Stimulated activated CD8-positive, alpha-beta memory T cell treated with anti-CD3 and anti-CD28 coated beads, Interleukin-15, amount 100 ng/mL, for 1 hour (primary cell): ENCODE measurements around the gene CDC42BPG.

Source experiments
- DNase-seq: peaks from one replicate; pipeline ENCODE4 v3.0.0-alpha.2; 2020; ENCODE audit warnings: low read depth

The CDC42BPG gene, protein sequence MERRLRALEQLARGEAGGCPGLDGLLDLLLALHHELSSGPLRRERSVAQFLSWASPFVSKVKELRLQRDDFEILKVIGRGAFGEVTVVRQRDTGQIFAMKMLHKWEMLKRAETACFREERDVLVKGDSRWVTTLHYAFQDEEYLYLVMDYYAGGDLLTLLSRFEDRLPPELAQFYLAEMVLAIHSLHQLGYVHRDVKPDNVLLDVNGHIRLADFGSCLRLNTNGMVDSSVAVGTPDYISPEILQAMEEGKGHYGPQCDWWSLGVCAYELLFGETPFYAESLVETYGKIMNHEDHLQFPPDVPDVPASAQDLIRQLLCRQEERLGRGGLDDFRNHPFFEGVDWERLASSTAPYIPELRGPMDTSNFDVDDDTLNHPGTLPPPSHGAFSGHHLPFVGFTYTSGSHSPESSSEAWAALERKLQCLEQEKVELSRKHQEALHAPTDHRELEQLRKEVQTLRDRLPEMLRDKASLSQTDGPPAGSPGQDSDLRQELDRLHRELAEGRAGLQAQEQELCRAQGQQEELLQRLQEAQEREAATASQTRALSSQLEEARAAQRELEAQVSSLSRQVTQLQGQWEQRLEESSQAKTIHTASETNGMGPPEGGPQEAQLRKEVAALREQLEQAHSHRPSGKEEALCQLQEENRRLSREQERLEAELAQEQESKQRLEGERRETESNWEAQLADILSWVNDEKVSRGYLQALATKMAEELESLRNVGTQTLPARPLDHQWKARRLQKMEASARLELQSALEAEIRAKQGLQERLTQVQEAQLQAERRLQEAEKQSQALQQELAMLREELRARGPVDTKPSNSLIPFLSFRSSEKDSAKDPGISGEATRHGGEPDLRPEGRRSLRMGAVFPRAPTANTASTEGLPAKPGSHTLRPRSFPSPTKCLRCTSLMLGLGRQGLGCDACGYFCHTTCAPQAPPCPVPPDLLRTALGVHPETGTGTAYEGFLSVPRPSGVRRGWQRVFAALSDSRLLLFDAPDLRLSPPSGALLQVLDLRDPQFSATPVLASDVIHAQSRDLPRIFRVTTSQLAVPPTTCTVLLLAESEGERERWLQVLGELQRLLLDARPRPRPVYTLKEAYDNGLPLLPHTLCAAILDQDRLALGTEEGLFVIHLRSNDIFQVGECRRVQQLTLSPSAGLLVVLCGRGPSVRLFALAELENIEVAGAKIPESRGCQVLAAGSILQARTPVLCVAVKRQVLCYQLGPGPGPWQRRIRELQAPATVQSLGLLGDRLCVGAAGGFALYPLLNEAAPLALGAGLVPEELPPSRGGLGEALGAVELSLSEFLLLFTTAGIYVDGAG (N-terminal part only)

DNA sequence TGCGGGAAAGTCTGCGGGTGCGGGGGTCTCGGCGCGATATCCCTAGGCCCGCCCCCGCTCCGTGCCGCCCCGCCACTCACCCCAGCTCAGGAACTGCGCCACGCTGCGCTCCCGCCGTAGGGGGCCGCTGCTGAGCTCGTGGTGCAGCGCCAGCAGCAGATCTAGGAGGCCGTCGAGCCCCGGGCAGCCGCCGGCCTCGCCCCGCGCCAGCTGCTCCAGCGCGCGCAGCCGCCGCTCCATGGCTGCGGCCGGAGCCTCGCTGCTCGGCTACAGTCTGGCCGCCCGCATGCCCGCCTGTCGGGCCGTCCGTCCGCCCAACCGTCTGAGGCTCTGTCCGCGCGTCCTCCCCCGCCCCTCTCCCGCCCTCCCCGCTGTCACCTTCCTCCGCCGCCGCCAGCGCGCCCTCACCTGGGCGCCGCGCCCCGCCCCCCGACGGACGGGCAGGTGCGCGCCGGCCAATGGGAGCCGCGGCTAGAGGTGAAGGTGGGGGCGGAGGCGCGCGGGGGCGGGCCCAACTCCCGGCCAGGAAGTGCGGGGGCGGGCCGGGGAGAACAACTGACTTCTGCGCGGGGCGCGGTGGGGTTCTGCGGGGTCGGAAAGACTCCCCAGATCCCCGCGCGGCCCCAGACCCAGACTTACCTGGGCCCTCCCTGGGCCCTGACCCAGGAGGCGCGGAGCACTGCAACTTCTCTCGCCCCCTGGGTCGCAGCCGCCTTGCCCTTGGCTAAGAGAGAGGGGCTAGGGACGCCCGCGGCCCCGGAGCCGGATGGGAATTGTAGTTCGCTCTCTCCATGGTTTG lies at the start of gene CDC42BPG:
TSS of gene CDC42BPG (minus strand) at position 324 of the 799 bp plus-strand sequence. CDS start at position 240, 84 bp downstream.
- no peak for DNase-seq

DNA sequence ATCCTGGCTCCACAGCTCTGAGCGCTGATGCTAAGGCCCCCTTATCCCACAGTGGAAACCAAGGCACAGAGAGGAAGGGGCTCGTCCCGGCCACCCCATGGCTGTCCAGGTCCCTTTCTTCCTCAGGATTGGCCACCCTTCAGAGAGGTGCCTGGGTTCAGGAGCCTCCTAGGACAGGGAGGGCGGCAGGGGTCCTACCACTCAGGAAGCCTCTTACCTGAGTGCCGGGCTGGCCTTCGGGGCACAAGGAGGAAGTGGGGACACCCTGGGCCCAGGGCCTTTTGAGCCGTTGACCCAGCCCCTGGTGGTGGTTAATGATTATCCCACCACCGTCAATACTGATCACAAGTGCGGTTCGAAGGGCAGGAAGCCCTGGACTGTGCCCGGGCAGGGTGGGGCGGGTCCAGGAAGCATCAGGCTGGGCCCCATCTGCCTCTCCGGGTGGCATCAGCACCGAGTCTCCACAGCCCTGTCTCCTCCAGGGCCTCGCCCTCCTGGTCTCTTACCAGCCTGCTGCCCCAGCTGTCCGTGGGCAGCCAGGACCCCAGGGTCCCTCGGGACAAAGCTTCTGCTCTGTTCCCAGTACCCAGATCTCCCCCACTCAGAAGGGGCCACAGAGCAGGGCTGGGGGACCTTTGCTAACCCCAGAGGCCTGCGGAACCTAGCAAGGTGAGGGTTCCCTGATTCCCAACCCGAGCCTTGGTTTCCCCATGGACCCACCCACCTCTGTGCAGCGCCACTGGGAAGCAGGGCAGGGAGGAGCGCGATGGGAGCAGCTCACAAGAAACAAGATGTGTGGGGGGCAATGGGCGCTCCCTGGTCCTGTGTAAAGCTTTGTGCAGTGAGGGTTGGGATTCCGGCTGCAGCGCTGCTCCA lies 49.0 kb upstream of the CDC42BPG start:
- no peak for DNase-seq

DNA sequence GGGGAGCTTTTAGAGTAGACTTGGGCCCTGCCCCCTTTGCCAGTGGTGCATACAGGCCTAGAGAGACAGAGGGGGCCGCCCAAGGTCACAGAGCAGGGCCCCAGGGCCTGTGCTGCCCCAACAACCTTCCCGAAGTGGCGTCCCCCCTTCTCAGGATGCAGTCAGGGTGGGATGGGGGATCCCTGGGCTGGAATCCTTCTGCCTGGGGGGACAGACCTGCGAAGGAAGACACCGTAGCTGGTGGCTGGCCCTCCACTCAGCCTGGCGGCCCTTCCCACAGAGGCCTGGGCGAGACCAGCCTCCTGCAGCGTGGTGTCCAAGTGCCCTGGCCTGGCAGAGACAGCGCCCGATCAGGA lies 48.4 kb upstream of the CDC42BPG start:
- no peak for DNase-seq

DNA sequence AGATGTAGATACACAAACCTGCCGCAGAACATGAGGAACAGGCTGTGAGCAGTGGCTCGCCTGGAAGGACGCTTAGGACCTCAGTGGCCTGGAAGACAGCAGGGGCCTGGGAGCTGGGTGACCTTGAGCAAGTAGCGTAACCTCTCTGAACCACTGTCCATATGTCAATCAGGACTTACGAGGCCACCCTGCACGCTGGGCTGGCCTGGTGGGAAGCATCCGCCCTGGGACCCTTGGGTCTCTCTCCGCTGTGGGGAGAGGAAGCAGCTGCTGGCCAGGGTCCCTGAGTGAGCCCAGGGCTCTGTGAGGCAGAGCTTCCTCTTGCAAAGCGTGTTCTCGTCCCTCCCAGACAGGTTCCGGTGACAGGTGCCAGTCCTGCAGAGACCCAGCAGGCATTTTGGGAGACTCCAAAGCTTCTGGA lies 48.0 kb upstream of the CDC42BPG start:
- no peak for DNase-seq

DNA sequence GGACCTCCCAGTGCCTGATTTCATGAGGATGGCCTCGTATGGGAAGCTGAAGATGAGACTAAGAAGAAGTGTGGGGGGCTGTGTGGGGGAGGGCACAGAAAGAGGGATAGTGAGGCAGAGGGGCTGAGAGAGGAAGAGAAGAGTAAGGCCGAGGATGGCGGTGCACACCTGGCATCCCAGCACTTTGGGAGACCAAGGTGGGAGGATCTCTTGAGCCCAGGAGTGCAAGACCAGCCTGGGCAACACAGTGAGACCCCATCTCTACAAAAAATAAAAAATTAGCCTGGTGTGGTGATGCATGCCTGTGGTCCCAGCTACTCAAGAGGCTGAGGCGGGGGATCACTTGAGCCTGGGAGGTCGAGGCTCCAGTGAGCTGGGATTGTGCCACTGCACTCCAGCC lies 47.4 kb upstream of the CDC42BPG start:
- DNase-seq: no peak

DNA sequence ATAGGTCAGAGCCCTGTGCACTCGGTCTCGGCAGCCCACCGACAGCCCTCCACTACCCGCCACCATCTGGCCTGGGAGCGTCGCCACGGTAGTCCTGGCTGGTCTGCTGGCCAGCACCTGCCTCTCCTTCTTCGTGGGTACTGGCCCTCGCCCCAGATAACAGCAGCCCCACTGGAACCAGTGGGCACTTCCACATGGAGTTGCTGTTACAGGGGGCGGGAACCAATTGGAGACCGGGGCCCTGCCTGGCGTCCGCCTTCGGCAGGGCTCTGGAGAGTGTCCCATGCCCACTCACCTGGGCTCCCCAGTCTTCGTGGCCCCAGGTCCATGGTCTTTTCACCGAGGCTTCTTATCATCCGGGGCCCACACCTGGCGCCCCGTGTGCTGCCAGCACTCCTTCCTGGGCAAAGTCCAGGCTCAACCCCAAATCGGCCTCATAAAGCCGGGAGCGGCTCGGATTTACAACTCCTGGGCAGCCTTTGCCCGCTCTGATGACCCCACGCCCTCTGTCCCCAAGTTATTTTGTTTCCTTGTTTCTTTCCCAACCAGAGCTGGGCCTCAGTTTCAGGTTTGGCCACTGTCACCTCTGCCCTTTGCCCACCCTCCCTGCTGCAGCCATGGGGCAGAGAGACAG lies 46.9 kb upstream of the CDC42BPG start:
- no peak for DNase-seq

DNA sequence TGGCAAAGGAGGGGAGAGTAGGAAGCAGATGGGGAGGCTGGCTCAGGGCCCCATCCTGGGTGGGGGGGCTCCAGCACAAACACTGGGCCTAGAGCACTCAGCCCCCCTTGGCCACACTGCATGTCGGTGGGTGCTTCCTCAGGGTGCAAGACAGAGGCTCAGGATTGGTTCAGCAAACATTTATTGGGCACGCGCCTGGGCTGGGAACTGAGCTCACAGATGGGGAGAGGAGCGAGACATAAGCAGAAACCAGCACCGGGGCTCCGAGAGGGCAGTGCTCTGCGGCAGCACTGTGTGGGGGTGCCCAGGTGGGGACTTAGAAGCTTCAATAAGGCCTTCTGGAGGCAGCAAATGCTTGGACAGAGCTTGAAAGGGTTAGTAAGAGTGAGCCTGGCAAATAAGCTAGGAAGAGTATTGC lies 46.1 kb upstream of the CDC42BPG start:
- no peak for DNase-seq

DNA sequence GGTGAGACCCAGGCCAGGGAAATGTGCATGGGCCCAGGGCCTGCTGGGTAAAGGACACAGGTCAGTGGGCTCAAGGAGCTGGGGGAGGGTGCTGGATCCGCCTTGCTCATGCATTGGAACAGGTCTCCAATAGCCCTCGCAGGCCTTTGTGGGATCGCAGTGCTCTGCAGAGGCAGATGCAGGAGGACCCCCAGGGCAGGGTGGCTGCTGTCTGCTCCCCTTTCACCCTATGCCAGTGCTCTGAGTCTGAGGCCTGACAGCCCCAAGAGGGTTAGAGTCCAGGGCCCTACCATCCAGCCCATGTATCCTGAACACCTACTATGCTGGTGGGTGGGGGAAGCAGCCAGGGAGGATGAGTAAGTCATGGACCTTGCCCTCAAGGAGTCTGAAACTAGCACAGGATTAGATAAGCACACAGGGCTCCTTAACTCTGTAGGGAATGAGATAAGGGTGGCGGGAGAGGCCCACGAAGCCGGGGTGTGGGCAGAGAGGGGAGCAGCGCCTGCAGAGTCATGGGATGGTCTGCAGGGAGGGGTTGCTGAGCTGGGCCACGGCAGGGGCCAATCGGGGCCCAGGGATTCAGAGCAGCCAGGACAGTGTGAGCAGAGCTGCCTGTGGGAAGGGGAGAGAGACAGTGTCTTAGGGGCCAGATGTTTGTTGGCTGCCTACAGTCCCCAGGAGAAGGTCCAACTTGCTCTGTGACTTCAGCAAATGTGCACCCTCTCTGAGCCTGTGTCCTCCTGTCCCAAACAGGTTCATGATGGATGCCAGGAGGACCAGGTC lies 44.5 kb upstream of the CDC42BPG start:
- no peak for DNase-seq

DNA sequence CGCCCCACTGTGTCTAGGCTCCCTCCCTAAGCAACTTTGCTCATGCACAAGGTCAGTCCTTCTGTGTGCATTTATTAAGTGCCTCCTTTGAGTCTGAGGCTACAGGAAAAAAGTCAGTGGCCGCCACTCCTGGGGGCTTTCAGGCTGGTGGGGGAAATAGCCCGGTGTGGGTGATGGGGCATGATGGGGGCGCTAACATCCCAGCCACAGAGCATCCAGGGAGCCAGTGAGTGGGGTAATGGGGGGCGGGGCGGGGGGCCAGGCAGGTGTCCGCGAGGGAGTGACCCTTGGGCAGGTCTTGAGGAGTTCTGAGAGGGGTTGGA lies 43.9 kb upstream of the CDC42BPG start:
- no peak for DNase-seq

DNA sequence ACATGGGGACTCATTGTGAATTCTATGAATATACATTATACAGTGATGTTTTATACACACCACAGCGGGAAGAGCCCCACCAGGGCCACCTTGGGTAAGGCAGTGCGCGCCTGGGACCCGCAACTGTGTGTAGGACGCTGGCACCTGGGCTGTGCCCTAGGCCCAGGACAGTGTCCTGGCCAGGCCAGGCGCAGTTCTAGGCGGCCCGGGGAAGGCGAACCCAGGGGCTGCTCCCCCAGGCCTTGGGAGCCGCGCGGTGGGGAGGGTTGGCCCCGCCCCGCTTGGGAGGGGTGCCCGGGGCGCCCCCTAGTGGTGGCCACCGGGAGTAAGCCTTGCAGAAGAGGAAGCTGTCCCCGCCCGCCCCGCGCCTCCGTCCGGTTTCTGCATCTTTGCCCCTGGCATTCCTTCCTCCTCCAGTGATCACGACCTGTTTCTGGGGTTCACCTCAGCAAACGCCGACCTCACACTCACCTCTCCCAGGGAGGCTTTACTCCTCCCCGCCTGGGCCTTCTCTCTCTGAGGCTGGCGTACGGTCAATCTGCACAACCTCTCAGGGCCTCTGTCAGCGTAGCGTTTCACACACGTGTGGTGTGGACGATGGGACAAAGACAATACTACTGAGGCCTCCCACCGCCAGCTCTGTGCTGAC lies 43.4 kb upstream of the CDC42BPG start:
- DNase-seq: peak; percentile 66

DNA sequence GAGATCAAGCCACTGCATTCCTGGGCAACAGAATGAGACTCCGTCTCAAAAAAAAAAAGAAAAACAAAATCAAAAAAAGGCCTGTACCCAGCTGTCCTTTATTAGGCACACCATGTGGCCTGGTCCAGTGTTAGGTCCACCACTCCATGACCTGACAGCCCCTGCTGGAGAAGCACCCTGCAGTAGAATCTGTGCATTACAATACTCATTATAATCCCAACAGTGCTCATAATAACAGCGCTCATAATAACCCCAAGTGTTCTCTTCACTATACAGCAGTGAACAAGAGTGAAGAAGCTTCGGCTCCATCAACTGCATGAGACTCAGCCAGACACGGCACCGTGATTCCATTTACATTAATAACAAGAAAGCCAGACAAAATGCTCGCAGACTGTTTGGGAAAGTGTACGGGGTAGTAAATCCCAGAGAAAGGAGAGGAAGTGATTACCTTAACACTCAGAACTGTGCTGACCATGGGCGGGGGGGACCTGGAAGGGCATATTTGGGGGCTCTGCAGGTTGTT lies 42.8 kb upstream of the CDC42BPG start:
- no peak for DNase-seq

DNA sequence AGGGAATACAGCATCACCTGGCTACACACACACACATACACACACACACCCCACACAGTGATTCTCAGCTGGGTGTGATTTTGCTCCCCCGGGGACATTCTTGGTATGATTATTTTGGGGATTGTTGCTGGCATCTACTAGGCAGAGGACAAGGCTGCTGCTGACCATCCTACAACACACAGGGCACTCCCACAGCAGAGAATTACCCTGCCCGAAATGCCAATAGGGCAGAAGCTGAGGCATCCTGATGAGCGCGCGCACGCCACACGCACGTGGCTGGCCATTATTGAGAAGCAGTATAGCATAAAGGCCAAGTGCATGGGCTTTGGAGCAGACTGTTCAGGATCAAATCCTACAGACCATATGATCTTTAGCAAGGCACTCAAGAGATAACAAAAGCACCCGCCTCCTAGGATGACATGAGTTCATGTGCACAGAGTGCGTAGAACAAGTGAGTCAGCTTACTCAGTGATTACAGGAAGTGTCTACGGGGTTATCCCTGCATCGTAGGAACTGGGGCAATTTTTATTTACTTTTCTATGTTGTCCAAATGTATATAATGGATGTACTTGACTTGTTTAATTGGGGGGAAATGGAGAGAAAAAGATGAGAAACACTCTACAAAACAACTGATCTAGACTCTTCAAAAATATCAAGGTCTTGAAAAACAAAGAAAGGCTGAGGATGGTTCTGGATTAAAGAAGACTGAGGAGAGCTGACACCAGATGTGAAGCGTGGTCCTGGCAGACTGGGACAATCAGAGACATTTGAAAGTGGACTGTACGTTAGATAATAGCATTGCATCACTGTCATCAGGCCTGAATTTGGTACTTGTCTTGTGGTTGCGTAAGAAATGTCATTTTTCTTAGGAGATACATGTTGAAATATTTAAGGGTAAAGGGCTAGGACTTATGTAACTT lies 41.2 kb upstream of the CDC42BPG start:
- DNase-seq: no peak

DNA sequence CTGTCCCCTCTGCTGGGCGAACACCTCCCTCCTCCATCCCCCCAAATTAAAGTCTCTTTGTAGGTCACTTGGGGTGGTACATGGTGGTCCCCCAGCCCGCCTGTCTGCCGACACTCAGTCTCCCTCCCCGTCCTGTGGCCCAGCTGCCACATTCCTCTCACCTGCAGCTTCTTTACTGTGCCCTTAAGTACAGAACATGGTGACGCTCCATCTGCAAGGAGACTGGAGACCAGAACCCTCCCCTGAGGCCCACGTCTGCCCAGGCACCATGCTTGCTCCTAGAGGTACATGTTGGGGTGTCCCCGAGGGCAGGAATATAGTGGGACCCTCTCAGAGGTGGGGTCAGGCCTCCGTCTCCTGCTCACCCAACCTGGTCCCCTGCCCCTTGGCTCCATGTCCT lies 39.6 kb upstream of the CDC42BPG start:
- DNase-seq: no peak

DNA sequence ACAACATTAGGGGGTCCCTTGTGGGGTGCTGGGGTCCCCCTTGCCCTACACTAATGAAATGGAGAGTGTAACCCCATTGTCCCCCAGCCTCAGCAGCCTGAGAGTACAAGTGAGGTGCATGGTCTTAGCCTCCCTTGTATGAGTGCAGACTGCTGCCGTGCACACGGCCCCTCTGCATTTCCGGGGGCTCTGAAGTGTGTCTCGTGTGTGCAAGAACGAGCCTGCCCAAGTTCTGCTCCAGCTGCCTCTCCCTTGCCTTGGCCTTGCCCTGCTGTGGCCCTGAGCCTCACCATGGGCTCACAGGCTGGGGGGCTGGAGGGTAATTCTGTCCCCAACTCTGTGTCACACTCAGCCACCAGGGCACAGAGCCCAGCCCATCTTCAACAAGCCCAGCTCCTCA lies 39.1 kb upstream of the CDC42BPG start:
- DNase-seq: no peak

DNA sequence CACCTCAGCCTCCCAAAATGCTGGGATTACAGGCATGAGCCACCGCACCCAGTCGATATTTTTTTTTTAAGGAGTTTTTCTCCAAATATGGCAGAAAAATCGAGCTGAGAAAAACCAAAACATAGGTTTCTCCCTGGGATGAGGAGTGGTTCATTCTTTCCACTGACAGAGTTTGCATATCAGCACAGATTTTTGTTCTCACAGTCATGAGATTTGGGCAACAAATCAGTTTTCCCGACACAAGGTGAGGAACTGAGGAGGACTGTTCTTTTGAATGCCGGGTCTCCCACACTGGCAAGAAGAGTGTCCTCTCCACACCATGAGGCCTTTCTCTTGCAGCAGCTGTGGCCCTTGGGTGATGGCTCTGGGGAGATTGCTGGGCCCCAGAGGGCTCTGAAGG lies 37.8 kb upstream of the CDC42BPG start:
- no peak for DNase-seq

DNA sequence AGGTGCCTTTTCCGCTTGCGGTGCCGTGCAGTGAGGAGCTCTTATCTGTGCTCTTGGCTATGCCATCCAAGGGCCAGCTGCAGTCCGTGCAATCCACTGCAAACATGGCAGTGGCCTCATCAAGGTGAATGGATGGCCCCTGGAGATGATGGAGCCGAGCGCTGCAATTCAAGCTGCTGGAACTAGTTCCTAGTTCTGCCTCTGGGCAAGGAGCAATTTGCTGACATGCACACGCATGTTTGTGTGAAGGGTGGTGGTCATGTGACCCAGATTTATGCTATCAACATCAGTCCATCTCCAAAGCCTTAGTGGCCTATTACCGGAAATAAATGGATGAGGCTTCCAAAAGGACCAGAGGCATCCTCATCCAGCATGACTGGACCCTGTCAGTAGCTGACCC lies 37.0 kb upstream of the CDC42BPG start:
- DNase-seq: no peak

DNA sequence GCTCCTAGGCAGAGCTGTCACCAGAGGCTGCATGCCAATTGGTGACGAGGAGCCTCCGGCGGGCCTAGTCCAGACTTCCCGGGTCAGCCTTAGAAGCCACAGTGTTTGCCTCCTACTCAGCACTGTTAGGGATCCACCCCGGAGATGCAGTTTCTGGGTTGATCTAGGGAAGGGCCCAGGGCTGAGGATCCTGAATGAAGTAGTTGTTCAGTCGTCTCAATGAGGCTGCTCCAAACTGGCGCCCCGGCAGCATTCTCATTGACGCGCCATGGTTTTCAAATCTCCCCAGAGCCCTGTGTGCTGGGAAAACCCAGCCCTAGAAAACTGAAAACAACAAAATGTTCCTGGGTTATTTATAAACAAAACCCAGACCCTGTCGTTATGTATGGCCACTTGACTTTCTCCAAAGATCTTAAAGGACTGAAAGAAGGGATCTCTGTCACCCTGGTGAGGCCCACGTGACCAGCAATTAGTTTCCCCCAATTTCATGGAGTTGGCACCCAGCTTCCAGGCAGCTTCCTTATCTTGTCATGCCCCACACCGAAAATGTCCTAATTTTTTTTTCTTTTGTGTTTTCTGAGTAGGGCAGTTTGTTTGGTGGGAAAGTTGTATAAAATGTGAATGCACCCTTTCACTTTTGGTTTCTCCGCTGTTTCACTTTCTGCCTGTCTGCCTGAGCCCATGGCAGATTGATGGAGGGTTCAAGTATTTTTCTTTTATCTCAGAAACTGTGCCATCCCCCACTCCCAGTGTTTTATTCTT lies 36.0 kb upstream of the CDC42BPG start:
- no peak for DNase-seq
